IMR-90 (cell line): ENCODE data around the gene HIVEP3. TPM values are rescaled to one million over a fixed set of nuclear protein-coding genes. Genes with fewer than 3 reads are reported as not detected.

ENCODE experiments used
- ATAC-seq: fragments of 200-7000 bp; cut with Tn5 transposase; 2 replicates; pipeline ENCODE4 v1.9.1; 2020; ENCODE audit warnings: low read depth, mild to moderate bottlenecking, moderate library complexity
- BruUV-seq: library from RNA; stranded (reverse); fragments of 400-500 nt; replicated peaks from 2 replicates; lab custom pipeline; 2021; lab: Mats Ljungman, UMichigan
- CTCF ChIA-PET: fragments of 300-600 bp; formaldehyde crosslinking; extraction: SDS; loops from one replicate; lab custom pipeline; 2021; ENCODE audit warnings: antibody characterized with exemption; lab: Yijun Ruan, JAX
- POLR2A ChIA-PET: fragments of 300-600 bp; sonication (Branson Sonifier 250); formaldehyde crosslinking; loops from one replicate; lab custom pipeline; 2022; ENCODE audit warnings: antibody characterized with exemption; ENCODE audit not compliant: unreplicated experiment; lab: Charles Lee
- DNase-seq: peaks from one replicate; pipeline ENCODE4 v3.0.0; 2013
- H2AFZ ChIP-seq: replicated peaks from 2 replicates; pipeline ENCODE3; 2013; ENCODE audit warnings: low read length, mild to moderate bottlenecking; ENCODE audit not compliant: poor library complexity
- H2AK5ac ChIP-seq: 2 replicates; pipeline ENCODE4 v1.6.1; 2013; ENCODE audit warnings: low read depth, low read length, inconsistent platforms
- H2AK9ac ChIP-seq: replicated peaks from 2 replicates; pipeline ENCODE3; 2013; ENCODE audit warnings: mild to moderate bottlenecking, low read depth, low read length, moderate library complexity; ENCODE audit not compliant: poor library complexity
- H2BK120ac ChIP-seq: 2 replicates; pipeline ENCODE4 v1.6.1; 2013; ENCODE audit warnings: low read depth, low read length, inconsistent platforms
- H2BK15ac ChIP-seq: 3 replicates; pipeline ENCODE4 v1.6.1; 2013; ENCODE audit warnings: low read depth, low read length, inconsistent platforms
- H2BK20ac ChIP-seq: 2 replicates; pipeline ENCODE4 v1.6.1; 2013; ENCODE audit warnings: low read depth, mild to moderate bottlenecking, inconsistent platforms, low read length, moderate library complexity
- H2BK5ac ChIP-seq: 2 replicates; pipeline ENCODE4 v1.6.1; 2013; ENCODE audit warnings: mild to moderate bottlenecking, low read depth, low read length, inconsistent platforms; ENCODE audit not compliant: poor library complexity, severe bottlenecking
- H3K14ac ChIP-seq: replicated peaks from 2 replicates; pipeline ENCODE4 v1.6.1; 2013; ENCODE audit warnings: low read depth, low read length, inconsistent platforms
- H3K18ac ChIP-seq: 2 replicates; pipeline ENCODE4 v1.6.1; 2013; ENCODE audit warnings: low read depth, low read length, control low read depth
- H3K23ac ChIP-seq: 2 replicates; pipeline ENCODE4 v1.6.1; 2013; ENCODE audit warnings: low read depth, low read length, inconsistent platforms
- H3K27ac ChIP-seq: 2 replicates; pipeline ENCODE4 v1.5.1; 2013; ENCODE audit warnings: mild to moderate bottlenecking, control low read depth, low read length; ENCODE audit not compliant: insufficient read depth
- H3K27me3 ChIP-seq: 2 replicates; pipeline ENCODE4 v1.6.1; 2013; ENCODE audit warnings: low read length; ENCODE audit not compliant: control insufficient read depth, insufficient read depth
- H3K36me3 ChIP-seq: 2 replicates; pipeline ENCODE4 v1.6.1; 2013; ENCODE audit warnings: low read length, mixed read lengths; ENCODE audit not compliant: control insufficient read depth, insufficient read depth
- H3K4ac ChIP-seq: 2 replicates; pipeline ENCODE4 v1.6.1; 2013; ENCODE audit warnings: low read depth, low read length, inconsistent platforms
- H3K4me1 ChIP-seq: 2 replicates; pipeline ENCODE4 v1.6.1; 2013; ENCODE audit warnings: low read length, mixed read lengths; ENCODE audit not compliant: control insufficient read depth, insufficient read depth
- H3K4me2 ChIP-seq: 2 replicates; pipeline ENCODE4 v1.6.1; 2013; ENCODE audit warnings: low read depth, mild to moderate bottlenecking, control low read depth, low read length, moderate library complexity
- H3K4me3 ChIP-seq: 2 replicates; pipeline ENCODE4 v1.5.1; 2013; ENCODE audit warnings: low read depth, mild to moderate bottlenecking, control low read depth, low read length, moderate library complexity; ENCODE audit not compliant: insufficient read depth
- H3K56ac ChIP-seq: 2 replicates; pipeline ENCODE4 v1.6.1; 2013; ENCODE audit warnings: low read length, inconsistent platforms; ENCODE audit not compliant: insufficient read depth; ENCODE audit errors: extremely low read depth
- H3K79me1 ChIP-seq, 2 experiments: 2 replicates each; pipeline ENCODE4 v1.6.1; 2013; ENCODE audit warnings: low read length in 2 of 2, inconsistent platforms in 1 of 2, low read depth in 1 of 2
- H3K9ac ChIP-seq: 2 replicates; pipeline ENCODE4 v1.6.1; 2013; ENCODE audit warnings: low read depth, low read length, control low read depth
- H3K9me1 ChIP-seq: 2 replicates; pipeline ENCODE4 v1.6.1; 2013; ENCODE audit warnings: low read length, inconsistent platforms; ENCODE audit not compliant: insufficient read depth
- H3K9me3 ChIP-seq: 2 replicates; pipeline ENCODE4 v1.6.1; 2013; ENCODE audit warnings: low read length; ENCODE audit not compliant: control insufficient read depth, insufficient read depth
- H4K20me1 ChIP-seq: 2 replicates; pipeline ENCODE4 v1.6.1; 2013; ENCODE audit warnings: low read length, inconsistent platforms; ENCODE audit not compliant: insufficient read depth
- H4K5ac ChIP-seq: 2 replicates; pipeline ENCODE4 v1.6.1; 2013; ENCODE audit warnings: mild to moderate bottlenecking, low read depth, low read length, control low read depth
- H4K8ac ChIP-seq, 2 experiments: 2 replicates each; pipeline ENCODE4 v1.6.1; 2013; ENCODE audit warnings: low read depth in 2 of 2, low read length in 2 of 2, control low read depth in 1 of 2, inconsistent platforms in 1 of 2
- H4K91ac ChIP-seq: 2 replicates; pipeline ENCODE4 v1.6.1; 2013; ENCODE audit warnings: low read depth, low read length, inconsistent platforms; ENCODE audit not compliant: insufficient read depth
- BHLHE40 ChIP-seq: fragments of 150-350 bp; IDR thresholded peaks from 2 replicates; pipeline ENCODE4 v1.6.1; 2016; ENCODE audit warnings: mild to moderate bottlenecking, low read depth, low read length
- CEBPB ChIP-seq: IDR thresholded peaks from 2 replicates; pipeline ENCODE4 v1.6.1; 2012; ENCODE audit warnings: low read depth, low read length, improper control_type of control experiment
- CHD1 ChIP-seq: IDR thresholded peaks from 2 replicates; pipeline ENCODE4 v1.6.1; 2012; ENCODE audit warnings: low read depth, low read length, improper control_type of control experiment
- CTCF ChIP-seq: conservative IDR thresholded peaks from 2 replicates; pipeline ENCODE4 v1.5.1; 2012; ENCODE audit warnings: mild to moderate bottlenecking, low read depth, low read length, improper control_type of control experiment
- ELK1 ChIP-seq: fragments of 150-350 bp; IDR thresholded peaks from 2 replicates; pipeline ENCODE4 v1.6.1; 2016; ENCODE audit warnings: low read depth, mild to moderate bottlenecking, low read length, moderate library complexity, borderline replicate concordance
- FOS ChIP-seq: fragments of 150-350 bp; IDR thresholded peaks from 2 replicates; pipeline ENCODE4 v1.6.1; 2016; ENCODE audit warnings: low read depth, low read length
- MAFK ChIP-seq: IDR thresholded peaks from 2 replicates; pipeline ENCODE4 v1.6.1; 2012; ENCODE audit warnings: low read depth, low read length, improper control_type of control experiment
- MAZ ChIP-seq: IDR thresholded peaks from 2 replicates; pipeline ENCODE4 v1.6.1; 2012; ENCODE audit warnings: low read depth, mild to moderate bottlenecking, low read length, improper control_type of control experiment, moderate library complexity, borderline replicate concordance
- NFE2L2 ChIP-seq: fragments of 150-350 bp; IDR thresholded peaks from 2 replicates; pipeline ENCODE4 v1.6.1; 2016; ENCODE audit warnings: low read depth, mild to moderate bottlenecking, low read length
- POLR2A ChIP-seq: IDR thresholded peaks from 2 replicates; pipeline ENCODE4 v1.6.1; 2012; ENCODE audit warnings: mild to moderate bottlenecking, low read depth, low read length
- RAD21 ChIP-seq: IDR thresholded peaks from 2 replicates; pipeline ENCODE4 v1.6.1; 2012; ENCODE audit warnings: low read length, improper control_type of control experiment
- RCOR1 ChIP-seq: IDR thresholded peaks from 2 replicates; pipeline ENCODE4 v1.6.1; 2012; ENCODE audit warnings: mild to moderate bottlenecking, low read length, improper control_type of control experiment; ENCODE audit not compliant: insufficient replicate concordance
- RFX5 ChIP-seq: IDR thresholded peaks from 2 replicates; pipeline ENCODE4 v1.8.0; 2012; ENCODE audit warnings: low read depth, mild to moderate bottlenecking, low read length, moderate library complexity
- SMC3 ChIP-seq: fragments of 150-350 bp; IDR thresholded peaks from 2 replicates; pipeline ENCODE4 v1.6.1; 2016; ENCODE audit warnings: low read depth, mild to moderate bottlenecking, antibody characterized with exemption, low read length, moderate library complexity
- WGBS, 2 experiments: methylation state at CpG; one replicate each; pipeline versions ENCODE4 v1.1.5 to v1.1.7; 2013; ENCODE audit warnings: missing lambda C conversion rate in 2 of 2; ENCODE audit not compliant: insufficient read length in 1 of 2; ENCODE audit errors: extremely low coverage in 2 of 2; 5-methylcytosine and 5-hydroxymethylcytosine counted together
- dilution Hi-C: fragments of 300-500 bp; cut with HindIII; formaldehyde crosslinking; loops from one replicate; pipeline ENCODE4 v1.14.3; 2018; ENCODE audit warnings: low sequenced_read_pairs; ENCODE audit not compliant: unreplicated experiment
- in situ Hi-C: fragments of 300-500 bp; cut with MboI; formaldehyde crosslinking; loops from 3 replicates; pipeline ENCODE4 v1.14.3; 2019; ENCODE audit warnings: low sequenced_read_pairs, inconsistent platforms, mixed read lengths
- intact Hi-C: fragments of 100-400 bp; cut with micrococcal nuclease; formaldehyde crosslinking; loops from 2 replicates; pipeline ENCODE4 v1.10.0; 2022
- polyA plus RNA-seq, 3 experiments: library from polyadenylated mRNA; depleted of rRNA; stranded (reverse); fragments of >200 nt; gene quantifications; 2 replicates each; pipeline ENCODE4 v1.2.3, GENCODE V29; 2012; ENCODE audit warnings: low replicate concordance in 1 of 3
- total RNA-seq: library from RNA; depleted of rRNA; stranded (reverse); fragments of >200 nt; gene quantifications from 2 replicates; pipeline ENCODE4 v1.2.3, GENCODE V29; 2012

HIVEP3 gene
- total and polyA plus RNA-seq, 2 of the 4 experiments (the other 2 are of a cell fraction), result 1.4 to 4.0 TPM

GRCh38 chr1:41860214-41860613 lies 58.5 kb downstream of the HIVEP3 start:
- Histone ChIP-seq H4K20me1 (peaks cover 5% of the 10 kb centered on the region), H2AFZ (no peak overlapping the region), H3K9me1 (peaks cover 5% of the 10 kb centered on the region; the same call in 1 of the 2 replicates), H4K5ac (no peak overlapping the region), H2AK5ac (no peak overlapping the region), H3K27ac (no peak overlapping the region), H3K9ac (no peak overlapping the region), H3K9me3 (no peaks in the 10 kb centered on the region), H3K4me1 (peaks cover 11% of the 10 kb centered on the region), H2BK120ac (no peak overlapping the region), H4K91ac (no peak overlapping the region), H3K56ac (no peak overlapping the region), H3K18ac (no peak overlapping the region), H3K36me3 (no peaks in the 10 kb centered on the region), H3K4me3 (no peak overlapping the region), H2BK15ac (no peak overlapping the region), H3K23ac (no peak overlapping the region), H3K79me1 (no peaks in the 10 kb centered on the region), H4K8ac (no peak overlapping the region), H2AK9ac (no peak overlapping the region), H2BK20ac (no peak overlapping the region), H3K27me3 (no peaks in the 10 kb centered on the region; the same call in 1 of the 2 replicates), H3K4me2 (no peak overlapping the region), H2BK5ac (no peak overlapping the region), H3K14ac (no peak overlapping the region), H3K4ac (no peak overlapping the region)
- WGBS, 2 experiments, result no CpG with 5 or more reads among the region's 1 CpG
- no TSS peak for BruUV-seq
- dilution Hi-C loops, result no loop called here
- ATAC-seq (no peak), DNase-seq (no peak)
- intact Hi-C loops, result no loop called here
- CTCF ChIA-PET, result no interaction called here
- POLR2A ChIA-PET, result no interaction called here
- TF ChIP-seq CTCF, result no peak
- no peak for TF ChIP-seq ELK1
- TF ChIP-seq BHLHE40, result no peak
- no peak for TF ChIP-seq RCOR1
- TF ChIP-seq SMC3, result no peak
- no peak for TF ChIP-seq POLR2A
- TF ChIP-seq MAFK, result no peak
- no peak for TF ChIP-seq RFX5
- TF ChIP-seq CEBPB, result no peak
- no peak for TF ChIP-seq FOS
- no peak for TF ChIP-seq NFE2L2
- TF ChIP-seq RAD21, result no peak
- no peak for TF ChIP-seq MAZ
- TF ChIP-seq CHD1, result no peak
- in situ Hi-C loops, result no loop called here
